Measurements from ENCODE around the gene KIFC3.

DNA sequence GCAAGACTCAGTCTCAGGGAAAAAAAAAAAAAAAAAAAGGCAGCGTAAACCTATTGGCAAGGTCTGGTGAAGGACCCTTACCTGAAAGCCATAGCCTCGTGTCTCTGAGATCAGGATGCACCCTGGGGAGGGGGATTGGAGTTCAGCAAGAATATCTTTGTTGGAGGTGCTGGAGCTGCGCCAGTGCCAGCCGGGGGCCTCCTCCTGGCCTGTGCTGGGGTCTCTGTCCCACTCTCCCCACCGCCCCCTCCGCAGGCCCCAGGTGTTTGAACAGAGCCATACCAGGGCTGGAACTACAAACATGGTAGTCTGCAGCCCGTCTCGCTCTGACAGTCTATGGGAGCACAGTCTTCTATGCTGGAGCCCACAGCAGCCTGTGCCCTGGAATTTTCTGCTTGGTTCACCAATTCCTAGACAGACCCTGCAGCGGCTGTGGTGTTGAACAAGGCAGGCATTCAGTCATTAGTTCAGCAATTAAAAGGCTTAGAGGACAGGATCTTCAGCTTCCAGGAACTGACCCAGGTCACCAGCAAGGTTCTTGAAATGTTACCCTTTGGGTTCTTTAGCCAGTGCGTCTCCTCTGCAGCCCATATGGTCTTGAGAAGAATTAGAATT is 42.2 kb upstream of the KIFC3 start:
- TF ChIP-seq, protein P1, sequence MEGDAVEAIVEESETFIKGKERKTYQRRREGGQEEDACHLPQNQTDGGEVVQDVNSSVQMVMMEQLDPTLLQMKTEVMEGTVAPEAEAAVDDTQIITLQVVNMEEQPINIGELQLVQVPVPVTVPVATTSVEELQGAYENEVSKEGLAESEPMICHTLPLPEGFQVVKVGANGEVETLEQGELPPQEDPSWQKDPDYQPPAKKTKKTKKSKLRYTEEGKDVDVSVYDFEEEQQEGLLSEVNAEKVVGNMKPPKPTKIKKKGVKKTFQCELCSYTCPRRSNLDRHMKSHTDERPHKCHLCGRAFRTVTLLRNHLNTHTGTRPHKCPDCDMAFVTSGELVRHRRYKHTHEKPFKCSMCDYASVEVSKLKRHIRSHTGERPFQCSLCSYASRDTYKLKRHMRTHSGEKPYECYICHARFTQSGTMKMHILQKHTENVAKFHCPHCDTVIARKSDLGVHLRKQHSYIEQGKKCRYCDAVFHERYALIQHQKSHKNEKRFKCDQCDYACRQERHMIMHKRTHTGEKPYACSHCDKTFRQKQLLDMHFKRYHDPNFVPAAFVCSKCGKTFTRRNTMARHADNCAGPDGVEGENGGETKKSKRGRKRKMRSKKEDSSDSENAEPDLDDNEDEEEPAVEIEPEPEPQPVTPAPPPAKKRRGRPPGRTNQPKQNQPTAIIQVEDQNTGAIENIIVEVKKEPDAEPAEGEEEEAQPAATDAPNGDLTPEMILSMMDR (IDR thresholded peaks at IDR 0.05), result no peak
- no peak for TF ChIP-seq POLR2A (IDR thresholded peaks at IDR 0.05)

Measured in sigmoid colon (tissue), 3 donors.